Stimulated activated naive CD4-positive, alpha-beta T cell treated with Interleukin-2 at 50 U/mL for 16 hours (primary cell): ENCODE data around the gene DLL1.

ENCODE experiments used
- DNase-seq: peaks from one replicate; lab custom pipeline; 2025; lab: John Stamatoyannopoulos, UW

Gene DLL1

GRCh38 chr6:170249817-170250216, 41.1 kb downstream of the DLL1 start:
- no peak for DNase-seq

- no peak for DNase-seq
Observed at GRCh38 chr6:170248861-170249600, 41.8 kb downstream of the DLL1 start.

GRCh38 chr6:170248111-170248805, 42.6 kb downstream of the DLL1 start:
- no peak for DNase-seq

- no peak for DNase-seq
Observed at GRCh38 chr6:170247178-170247701, 43.6 kb downstream of the DLL1 start.

- DNase-seq: no peak
Observed at GRCh38 chr6:170245475-170245992, 45.3 kb downstream of the DLL1 start.

GRCh38 chr6:170244721-170245474, 46.0 kb downstream of the DLL1 start:
- no peak for DNase-seq

- no peak for DNase-seq
Observed at GRCh38 chr6:170243791-170244291, 47.0 kb downstream of the DLL1 start.

GRCh38 chr6:170243386-170243785, 47.5 kb downstream of the DLL1 start:
- no peak for DNase-seq

- no peak for DNase-seq
Observed at GRCh38 chr6:170238741-170239565, 51.9 kb downstream of the DLL1 start.

GRCh38 chr6:170237999-170238740, 52.7 kb downstream of the DLL1 start:
- no peak for DNase-seq

GRCh38 chr6:170236131-170236836, 54.6 kb downstream of the DLL1 start:
- DNase-seq: no peak

- DNase-seq: no peak
Observed at GRCh38 chr6:170235391-170236125, 55.3 kb downstream of the DLL1 start.

- no peak for DNase-seq
Observed at GRCh38 chr6:170234419-170234818, 56.5 kb downstream of the DLL1 start.

- no peak for DNase-seq
Observed at GRCh38 chr6:170233286-170234205, 57.3 kb downstream of the DLL1 start.
